ENCODE results near the gene HIBADH.

GRCh38 chr7:27516421-27516820 is 146.3 kb downstream of the HIBADH start:
- TF ChIP-seq CTCF (IDR thresholded peaks at IDR 0.05) (no peak), POLR2AphosphoS5 (IDR thresholded peaks at IDR 0.05) (no peak), POLR2A (IDR thresholded peaks at IDR 0.05) (no peak)
